ENCODE measurements around the gene CALN1.

The CALN1 gene

GRCh38 chr7:71864130-71864529, 548.0 kb downstream of the CALN1 start:
- no peak for DNase-seq (ENCODE audit: low read depth in 2 of 2)
- H3K4me3 ChIP-seq (replicated peaks in 1 of 2; ENCODE audit: low read depth in 2 of 2, low read length in 2 of 2) = no peak overlapping the region
- no peak for TF ChIP-seq CTCF (IDR thresholded peaks at IDR 0.05; ENCODE audit: low read depth, low read length)

- TF ChIP-seq CTCF (IDR thresholded peaks at IDR 0.05; ENCODE audit: low read depth, low read length) = no peak
- DNase-seq (ENCODE audit: low read depth in 2 of 2) = no peak
- H3K4me3 ChIP-seq (replicated peaks in 1 of 2; ENCODE audit: low read depth in 2 of 2, low read length in 2 of 2) = no peak overlapping the region
Measured at GRCh38 chr7:71860572-71860971, 551.6 kb downstream of the CALN1 start.

GRCh38 chr7:71857338-71857737, 554.8 kb downstream of the CALN1 start:
- no peak for TF ChIP-seq CTCF (IDR thresholded peaks at IDR 0.05; ENCODE audit: low read depth, low read length)
- DNase-seq (ENCODE audit: low read depth in 2 of 2) = no peak
- no peak overlapping the region for H3K4me3 ChIP-seq (replicated peaks in 1 of 2; ENCODE audit: low read depth in 2 of 2, low read length in 2 of 2)

- DNase-seq (ENCODE audit: low read depth in 2 of 2) = no peak
- no peak overlapping the region for H3K4me3 ChIP-seq (replicated peaks in 1 of 2; ENCODE audit: low read depth in 2 of 2, low read length in 2 of 2)
- no peak for TF ChIP-seq CTCF (IDR thresholded peaks at IDR 0.05; ENCODE audit: low read depth, low read length)
Measured at GRCh38 chr7:71854546-71855397, 557.4 kb downstream of the CALN1 start.

- no peak for TF ChIP-seq CTCF (IDR thresholded peaks at IDR 0.05; ENCODE audit: low read depth, low read length)
- no peak for DNase-seq (ENCODE audit: low read depth in 2 of 2)
- H3K4me3 ChIP-seq (replicated peaks in 1 of 2; ENCODE audit: low read depth in 2 of 2, low read length in 2 of 2) = no peak overlapping the region
Measured at GRCh38 chr7:71851776-71852498, 560.2 kb downstream of the CALN1 start.

- no peak for DNase-seq (ENCODE audit: low read depth in 2 of 2)
- no peak for TF ChIP-seq CTCF (IDR thresholded peaks at IDR 0.05; ENCODE audit: low read depth, low read length)
- H3K4me3 ChIP-seq (replicated peaks in 1 of 2; ENCODE audit: low read depth in 2 of 2, low read length in 2 of 2) = no peak overlapping the region
Measured at GRCh38 chr7:71846160-71846559, 566.0 kb downstream of the CALN1 start.
